Kidney glomerular epithelial cell (primary cell): ENCODE data around the gene DLGAP4.
A peak's percentile ranks its signal among the peaks of the same experiment; 100 is the strongest.
"Not testable (repeated sequence)": the region's sequence is repeated elsewhere in the genome, so short reads cannot be mapped to it uniquely, and the experiment has no call there.

Source experiments
- DNase-seq: peaks from one replicate; lab custom pipeline; 2025; lab: John Stamatoyannopoulos, UW

Gene DLGAP4

GRCh38 chr20:36379914-36380313, 73.8 kb downstream of the DLGAP4 start:
- DNase-seq, result not testable (repeated sequence)

DNA sequence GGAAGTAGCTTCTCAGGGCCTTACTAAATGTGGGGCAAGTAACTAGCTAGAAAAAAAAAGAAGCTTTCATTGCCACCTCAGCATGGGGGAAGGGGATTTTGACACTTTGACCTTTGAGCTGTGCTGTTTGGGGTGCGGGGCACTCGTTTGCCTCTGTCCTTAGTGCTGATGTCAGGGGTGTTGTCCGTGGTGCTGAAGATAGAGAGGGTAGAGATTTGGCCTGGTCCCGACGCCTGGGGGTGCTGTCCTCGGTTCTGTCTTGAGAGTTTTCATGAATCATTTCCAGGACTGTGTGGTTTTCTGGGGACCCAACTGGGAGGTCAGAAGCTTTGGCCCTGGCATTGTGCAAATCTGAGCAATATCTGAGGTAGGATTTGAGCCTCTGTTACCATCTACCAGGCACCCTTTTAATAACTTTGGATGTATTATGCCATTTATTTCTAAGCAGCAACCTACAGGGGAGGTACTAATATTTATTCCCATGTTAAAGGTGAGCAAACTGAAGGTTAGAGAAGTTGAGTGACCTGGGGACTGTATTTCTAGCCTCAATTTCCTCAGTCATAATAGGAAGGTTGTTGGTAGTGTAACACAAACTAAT, 78.0 kb downstream of the DLGAP4 start:
- DNase-seq, result peak; percentile 26

GRCh38 chr20:36385503-36385902, 79.4 kb downstream of the DLGAP4 start:
- no peak for DNase-seq

DNA sequence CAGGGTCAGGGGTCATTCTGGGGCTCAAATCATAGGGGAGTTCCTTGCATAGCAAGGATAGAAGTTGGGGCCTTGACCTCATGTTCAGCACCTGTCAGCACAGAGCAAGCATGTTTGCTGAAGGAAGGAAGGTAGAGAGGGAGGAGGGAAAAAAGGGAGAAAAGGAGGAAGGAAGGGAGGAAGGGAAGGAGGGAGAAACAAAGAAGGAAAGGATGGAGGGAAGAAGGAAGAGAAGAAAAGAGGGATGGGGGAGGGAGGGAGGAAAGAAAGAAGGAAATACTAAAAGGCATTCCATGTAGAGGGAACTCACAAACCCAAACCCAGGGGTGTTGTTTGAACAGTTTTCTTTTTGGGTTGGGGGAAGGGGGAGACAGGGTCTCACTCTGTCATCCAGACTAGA, 80.1 kb downstream of the DLGAP4 start:
- DNase-seq, result no peak

GRCh38 chr20:36390269-36390668, 84.1 kb downstream of the DLGAP4 start:
- no peak for DNase-seq

- no peak for DNase-seq
These were observed 84.7 kb downstream of the DLGAP4 start for GRCh38 chr20:36390719-36391415.

DNA sequence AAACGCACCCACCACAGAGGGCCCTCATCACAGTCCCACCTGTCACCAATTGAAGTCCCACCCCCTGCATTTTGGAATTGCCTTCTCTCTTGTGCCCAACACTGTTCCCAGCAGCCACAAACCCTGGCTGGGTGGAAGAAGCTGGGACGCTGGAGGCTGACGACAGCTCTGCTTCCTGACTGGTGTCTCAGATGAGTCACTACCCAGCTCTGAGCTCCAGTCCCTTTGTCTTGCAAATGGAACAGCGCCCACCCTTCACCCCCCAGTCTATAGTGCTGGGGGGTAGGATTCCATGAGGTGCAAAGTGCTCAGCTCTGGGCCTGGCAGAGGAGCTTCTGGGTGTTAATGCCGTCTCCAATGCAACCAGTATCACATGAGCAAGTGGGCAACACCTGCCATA, 85.3 kb downstream of the DLGAP4 start:
- no peak for DNase-seq

DNA sequence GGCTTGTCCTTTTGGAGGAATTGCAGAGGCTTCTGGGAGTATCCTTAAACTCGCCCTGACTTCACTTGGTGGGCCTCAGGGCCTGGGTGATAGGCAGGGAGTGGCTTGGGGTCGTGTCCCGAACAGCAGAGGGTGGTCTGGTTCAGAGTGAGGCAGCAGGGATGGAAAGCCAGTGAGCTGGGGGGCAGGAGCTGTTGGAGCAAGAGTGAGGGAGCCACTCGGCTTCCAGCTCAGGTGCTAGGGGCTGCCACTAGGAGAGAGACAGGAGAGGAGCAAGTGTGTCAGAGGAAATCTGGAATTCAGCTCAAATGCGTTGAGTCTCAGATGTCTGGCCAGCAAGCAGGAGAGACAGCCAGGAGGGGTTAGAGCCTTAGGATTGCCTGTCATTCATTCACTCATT, 85.8 kb downstream of the DLGAP4 start:
- no peak for DNase-seq

GRCh38 chr20:36392989-36393388, 86.8 kb downstream of the DLGAP4 start:
- no peak for DNase-seq

GRCh38 chr20:36394340-36394965, 88.3 kb downstream of the DLGAP4 start:
- no peak for DNase-seq

DNA sequence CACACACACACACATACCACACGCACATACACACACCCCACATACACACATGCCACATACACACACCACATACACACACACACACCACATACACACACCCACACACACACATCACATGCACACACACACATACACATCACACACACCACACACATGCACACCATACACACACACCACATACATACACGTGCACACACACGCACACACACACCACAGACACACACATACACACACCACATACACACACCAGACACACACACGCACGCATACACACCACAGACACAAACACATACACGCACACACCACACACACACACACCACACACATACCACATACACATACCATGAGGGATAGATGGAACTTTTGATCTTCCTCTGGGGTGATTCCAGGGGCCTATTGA, 90.2 kb downstream of the DLGAP4 start:
- no peak for DNase-seq

DNA sequence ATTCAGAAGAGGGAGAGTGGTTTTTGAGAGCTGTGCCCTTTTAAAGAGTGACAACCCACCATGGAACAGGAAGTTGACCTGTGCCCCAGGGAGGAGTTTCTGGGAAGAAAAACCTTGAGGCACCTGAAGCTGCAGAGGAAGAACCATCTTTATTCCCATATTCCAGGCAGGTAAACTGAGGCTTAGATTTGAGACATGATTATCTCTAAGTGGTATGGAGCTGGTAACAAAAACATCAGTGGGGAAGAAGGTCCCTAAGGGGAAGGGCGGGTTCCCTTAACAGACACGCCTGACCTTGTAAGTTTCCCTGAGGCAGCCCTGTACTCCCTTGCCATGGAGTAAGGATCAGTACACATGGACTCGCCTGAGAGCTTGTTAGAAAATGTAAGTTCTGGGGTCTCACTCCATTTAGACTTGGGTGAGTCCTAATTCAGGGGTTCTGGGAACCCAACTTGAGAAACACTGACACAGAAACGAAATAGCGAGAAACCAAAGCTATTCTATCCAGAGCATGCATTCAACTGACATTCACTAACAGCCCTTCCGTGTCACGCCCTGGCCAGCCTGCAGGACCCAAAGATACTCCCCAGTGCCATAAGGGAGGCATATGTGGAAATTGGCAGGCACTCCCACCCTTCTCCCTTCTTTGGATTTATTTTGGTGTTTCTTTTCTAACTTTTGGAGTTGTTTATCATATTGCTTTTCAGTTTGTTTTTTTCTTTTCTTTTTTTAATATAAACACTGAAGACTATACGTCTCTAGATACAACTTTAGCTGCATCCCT, 90.9 kb downstream of the DLGAP4 start:
- no peak for DNase-seq

GRCh38 chr20:36398515-36398914, 92.4 kb downstream of the DLGAP4 start:
- DNase-seq, result no peak

DNA sequence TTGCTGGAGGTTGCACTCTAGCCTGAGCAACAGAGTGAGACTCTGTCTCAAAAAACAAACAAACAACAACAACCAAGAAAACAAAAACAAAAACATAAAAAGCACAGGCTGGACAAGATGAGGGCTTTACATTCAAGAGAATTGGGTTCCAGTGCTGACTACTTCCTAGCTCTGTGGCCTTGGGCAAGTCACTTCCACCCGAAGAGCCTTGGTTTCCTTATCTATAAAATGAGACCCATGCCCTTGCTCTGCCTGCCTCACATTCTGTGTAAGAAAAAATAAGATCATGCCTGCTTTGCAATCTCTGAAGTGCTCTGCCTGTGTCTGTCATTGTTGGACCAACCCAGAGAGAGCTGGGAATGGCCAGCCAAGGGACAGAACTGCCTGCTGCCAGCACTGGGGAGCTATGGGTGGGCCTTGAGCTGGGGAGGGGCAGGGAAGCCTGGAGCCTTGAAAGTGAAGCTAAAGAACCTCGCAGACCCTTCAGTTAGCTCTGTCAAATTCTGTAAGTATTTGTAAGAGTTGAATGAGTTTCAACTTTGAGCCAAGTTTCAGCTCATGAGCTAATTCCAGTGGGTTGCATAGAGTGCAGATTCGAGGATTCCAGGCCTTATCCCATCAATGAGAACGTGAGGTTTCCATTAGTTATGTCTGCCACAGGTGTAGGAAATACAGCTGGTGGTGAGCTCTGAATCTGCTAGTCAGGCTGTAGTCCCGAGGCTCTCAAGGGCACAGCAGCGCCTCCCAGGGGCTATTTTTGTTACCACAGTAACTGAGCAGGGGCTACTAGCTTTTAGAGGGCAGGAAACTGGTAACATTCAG, 93.2 kb downstream of the DLGAP4 start:
- DNase-seq, result no peak

DNA sequence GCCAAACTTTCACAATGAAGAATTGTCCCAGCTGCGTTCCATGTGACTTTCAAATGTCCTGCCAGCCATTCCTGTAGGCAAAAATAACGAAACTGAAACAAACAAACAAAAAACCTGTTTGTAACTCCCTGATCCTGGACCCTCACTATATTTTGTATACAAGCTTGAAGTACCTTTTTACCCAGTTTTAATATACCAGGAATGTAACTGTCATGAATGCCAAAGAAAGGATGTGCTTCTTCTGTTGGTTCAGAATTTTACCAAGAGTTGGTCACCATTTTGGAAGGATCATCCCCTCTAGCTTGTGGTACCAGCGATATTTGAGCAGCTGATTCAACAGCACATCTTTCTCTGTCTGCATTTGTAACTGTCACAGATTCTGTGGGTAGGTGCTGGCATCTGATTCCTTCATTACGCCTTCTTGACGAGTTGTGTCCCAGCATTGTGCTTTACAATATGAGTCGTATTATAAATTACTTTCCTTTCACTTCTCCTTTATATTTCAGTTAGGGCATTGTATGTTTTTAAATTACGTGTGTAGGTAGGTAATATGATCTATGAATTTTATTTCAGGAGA, 93.9 kb downstream of the DLGAP4 start:
- no peak for DNase-seq

GRCh38 chr20:36400909-36401735, 95.0 kb downstream of the DLGAP4 start:
- DNase-seq, result no peak

GRCh38 chr20:36402708-36403107, 96.6 kb downstream of the DLGAP4 start:
- DNase-seq, result no peak

DNA sequence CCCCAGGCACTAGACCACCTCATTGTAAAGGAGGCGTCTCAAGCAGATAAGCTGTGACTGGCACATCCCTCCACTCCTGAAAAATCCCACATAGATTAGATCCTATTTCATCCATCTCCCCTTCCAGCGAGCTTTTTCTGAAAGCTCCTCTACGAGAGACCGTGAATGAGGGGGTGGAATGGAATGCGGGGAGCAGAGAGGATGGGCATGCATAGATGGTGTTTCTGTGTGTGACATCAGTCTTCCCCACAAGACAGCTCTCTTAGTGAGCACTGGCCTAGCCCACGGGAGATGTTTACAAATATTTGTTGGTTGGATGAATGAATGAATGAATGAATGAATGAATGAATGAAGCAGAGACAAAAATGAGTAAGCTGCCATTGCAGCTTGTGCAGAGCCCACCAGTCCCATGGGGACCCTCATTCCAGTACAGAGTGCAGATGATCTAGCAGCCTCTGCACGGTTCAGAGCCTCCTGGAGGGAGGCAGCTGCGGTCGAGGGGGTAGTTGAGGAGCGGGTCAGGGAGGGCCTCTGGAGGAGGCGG, 98.4 kb downstream of the DLGAP4 start:
- no peak for DNase-seq

- no peak for DNase-seq
These were observed 99.1 kb downstream of the DLGAP4 start for GRCh38 chr20:36405255-36405654.

- DNase-seq, result no peak
These were observed 101.1 kb downstream of the DLGAP4 start for GRCh38 chr20:36407199-36407733.
